Lower leg skin (tissue), 3 donors: ENCODE data around the gene FGFBP2.

ENCODE experiments used
- POLR2A ChIP-seq, 2 donors: fragments of 450-650 bp; IDR thresholded peaks; one replicate each; pipeline ENCODE4 v1.6.1; 2016 to 2017; ENCODE audit warnings: antibody characterized with exemption in 2 of 2, mild to moderate bottlenecking in 1 of 2, moderate library complexity in 1 of 2
- TF ChIP-seq, protein P1 (sequence below), 3 donors: fragments of 450-650 bp; IDR thresholded peaks; one replicate each; pipeline ENCODE4 v1.5.1; 2016; ENCODE audit warnings: antibody characterized with exemption in 3 of 3, mild to moderate bottlenecking in 3 of 3, moderate library complexity in 2 of 3

GRCh38 chr4:15918484-15919129 is 44.4 kb downstream of the FGFBP2 start:
- TF ChIP-seq, protein P1, sequence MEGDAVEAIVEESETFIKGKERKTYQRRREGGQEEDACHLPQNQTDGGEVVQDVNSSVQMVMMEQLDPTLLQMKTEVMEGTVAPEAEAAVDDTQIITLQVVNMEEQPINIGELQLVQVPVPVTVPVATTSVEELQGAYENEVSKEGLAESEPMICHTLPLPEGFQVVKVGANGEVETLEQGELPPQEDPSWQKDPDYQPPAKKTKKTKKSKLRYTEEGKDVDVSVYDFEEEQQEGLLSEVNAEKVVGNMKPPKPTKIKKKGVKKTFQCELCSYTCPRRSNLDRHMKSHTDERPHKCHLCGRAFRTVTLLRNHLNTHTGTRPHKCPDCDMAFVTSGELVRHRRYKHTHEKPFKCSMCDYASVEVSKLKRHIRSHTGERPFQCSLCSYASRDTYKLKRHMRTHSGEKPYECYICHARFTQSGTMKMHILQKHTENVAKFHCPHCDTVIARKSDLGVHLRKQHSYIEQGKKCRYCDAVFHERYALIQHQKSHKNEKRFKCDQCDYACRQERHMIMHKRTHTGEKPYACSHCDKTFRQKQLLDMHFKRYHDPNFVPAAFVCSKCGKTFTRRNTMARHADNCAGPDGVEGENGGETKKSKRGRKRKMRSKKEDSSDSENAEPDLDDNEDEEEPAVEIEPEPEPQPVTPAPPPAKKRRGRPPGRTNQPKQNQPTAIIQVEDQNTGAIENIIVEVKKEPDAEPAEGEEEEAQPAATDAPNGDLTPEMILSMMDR (IDR thresholded peaks at IDR 0.05) = no peak
- TF ChIP-seq POLR2A (IDR thresholded peaks at IDR 0.05) = no peak
